ENCODE measurements around the gene CDH3. TPM values are rescaled to one million over a fixed set of nuclear protein-coding genes. Genes with fewer than 3 reads are reported as not detected.

The CDH3 gene
- total and polyA plus RNA-seq, 8 donors = 0.30 to 5.2 (median 1.2) TPM

DNA sequence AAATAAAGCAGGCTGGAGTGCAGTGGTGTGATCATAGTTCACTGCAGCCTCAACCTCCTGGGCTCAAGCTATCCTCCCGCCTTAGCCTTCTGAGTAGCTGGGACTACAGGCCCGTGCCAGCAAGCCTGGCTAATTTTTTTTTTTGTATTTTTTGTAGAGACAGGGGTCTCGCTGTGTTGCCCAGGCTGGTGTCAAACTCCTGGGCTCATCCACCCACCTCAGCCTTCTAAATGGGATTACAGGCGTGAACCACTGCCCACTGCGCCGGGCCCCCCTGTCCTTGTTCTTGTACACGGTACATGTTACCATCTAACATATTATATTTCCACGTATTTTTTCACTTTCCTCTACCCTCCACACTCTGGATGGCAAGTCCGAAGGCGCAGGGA is 3.1 kb upstream of the CDH3 start:
- FAIRE-seq (no peak), ATAC-seq (no peak), DNase-seq (no peak)
- WGBS, 2 donors = 57 to 60% methylated on average over 10 of the region's 10 CpGs
- Histone ChIP-seq H3K27ac (no peak overlapping the region), H3K27me3 (no peaks in the 10 kb centered on the region), H3K36me3 (no peaks in the 10 kb centered on the region), H3K4me1 (peaks cover 0 to 10% (median 5%) of the 10 kb centered on the region in 3 donors), H3K4me3 (no peak overlapping the region), H3K9me3 (no peaks in the 10 kb centered on the region)
- intact Hi-C loops (cut with DNase I) = no loop called here
- TF ChIP-seq, protein P1, sequence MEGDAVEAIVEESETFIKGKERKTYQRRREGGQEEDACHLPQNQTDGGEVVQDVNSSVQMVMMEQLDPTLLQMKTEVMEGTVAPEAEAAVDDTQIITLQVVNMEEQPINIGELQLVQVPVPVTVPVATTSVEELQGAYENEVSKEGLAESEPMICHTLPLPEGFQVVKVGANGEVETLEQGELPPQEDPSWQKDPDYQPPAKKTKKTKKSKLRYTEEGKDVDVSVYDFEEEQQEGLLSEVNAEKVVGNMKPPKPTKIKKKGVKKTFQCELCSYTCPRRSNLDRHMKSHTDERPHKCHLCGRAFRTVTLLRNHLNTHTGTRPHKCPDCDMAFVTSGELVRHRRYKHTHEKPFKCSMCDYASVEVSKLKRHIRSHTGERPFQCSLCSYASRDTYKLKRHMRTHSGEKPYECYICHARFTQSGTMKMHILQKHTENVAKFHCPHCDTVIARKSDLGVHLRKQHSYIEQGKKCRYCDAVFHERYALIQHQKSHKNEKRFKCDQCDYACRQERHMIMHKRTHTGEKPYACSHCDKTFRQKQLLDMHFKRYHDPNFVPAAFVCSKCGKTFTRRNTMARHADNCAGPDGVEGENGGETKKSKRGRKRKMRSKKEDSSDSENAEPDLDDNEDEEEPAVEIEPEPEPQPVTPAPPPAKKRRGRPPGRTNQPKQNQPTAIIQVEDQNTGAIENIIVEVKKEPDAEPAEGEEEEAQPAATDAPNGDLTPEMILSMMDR (IDR thresholded peaks at IDR 0.05) = no peak

DNA sequence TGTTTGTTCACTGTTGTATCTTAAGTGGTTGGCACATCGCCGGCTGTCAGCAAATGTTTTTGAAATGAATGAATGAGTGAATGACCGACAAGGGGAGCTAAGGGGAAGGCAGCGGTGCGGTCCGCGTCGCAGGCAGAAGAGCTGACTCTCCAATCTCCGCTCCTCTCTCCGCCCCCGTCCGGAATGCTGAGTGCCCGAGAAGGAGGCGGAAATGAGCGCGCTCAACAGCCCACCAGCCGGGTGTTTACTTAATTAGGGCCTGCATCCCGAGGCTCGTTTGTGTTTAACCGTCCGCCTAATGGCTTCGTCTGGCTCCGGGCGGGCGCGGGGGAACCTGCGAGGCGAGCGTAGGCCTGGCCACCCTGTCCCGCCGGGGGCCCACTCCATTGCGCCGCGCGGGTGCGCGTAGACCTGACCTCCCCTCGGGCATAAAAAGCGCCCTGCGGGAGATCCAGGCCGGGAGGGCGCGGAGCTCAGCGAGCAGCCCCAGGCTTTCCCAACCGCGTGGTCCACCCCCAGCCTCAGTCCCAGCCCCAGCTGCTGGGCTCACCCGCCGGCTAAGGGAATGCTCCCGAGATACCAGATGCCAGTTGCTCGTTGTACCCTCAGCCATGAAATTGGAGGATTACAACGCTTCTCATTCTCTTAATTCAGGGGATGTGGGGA is 2.5 kb upstream of the CDH3 start:
- Histone ChIP-seq H3K36me3 (no peaks in the 10 kb centered on the region), H3K27me3 (no peaks in the 10 kb centered on the region), H3K4me1 (peaks cover 0 to 10% (median 5%) of the 10 kb centered on the region in 3 donors), H3K27ac (no peak overlapping the region), H3K4me3 (peak overlapping the region in 1 of 4 donors; percentile 11), H3K9me3 (no peaks in the 10 kb centered on the region)
- FAIRE-seq = no peak
- TF ChIP-seq, protein P1 (IDR thresholded peaks at IDR 0.05) = no peak
- 9 to 10% methylated on average over 51 of the region's 51 CpGs for WGBS, 2 donors
- intact Hi-C loops (cut with DNase I) = no loop called here
- no peak for ATAC-seq
- peak in 1 of 6 donors; percentile 58 for DNase-seq

DNA sequence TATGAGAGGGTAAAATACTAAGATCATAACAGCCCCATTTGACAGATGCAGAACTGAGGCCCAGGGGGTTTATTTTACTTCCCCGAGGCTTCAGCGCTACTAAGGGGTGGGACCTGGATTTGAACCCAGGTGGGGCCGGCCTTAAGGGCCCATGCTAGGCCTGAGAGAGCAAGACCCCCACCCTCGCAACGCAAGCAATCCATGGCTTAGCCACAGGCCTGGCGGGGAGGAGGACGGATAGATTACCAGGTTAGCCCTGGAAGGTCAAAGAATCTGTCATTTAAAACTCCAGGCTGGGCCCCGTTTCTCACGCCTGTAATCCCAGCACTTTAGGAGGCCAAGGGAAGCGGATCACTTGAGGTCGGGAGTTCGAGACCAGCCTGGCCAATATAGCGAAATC is 1.9 kb upstream of the CDH3 start:
- peaks cover 0 to 10% (median 5%) of the 10 kb centered on the region in 3 donors for H3K4me1 ChIP-seq
- H3K27me3 ChIP-seq = no peaks in the 10 kb centered on the region
- no peaks in the 10 kb centered on the region for H3K36me3 ChIP-seq
- H3K4me3 ChIP-seq = no peak overlapping the region
- ATAC-seq = no peak
- 76 to 83% methylated on average over 13 of the region's 13 CpGs for WGBS, 2 donors
- H3K27ac ChIP-seq = no peak overlapping the region
- DNase-seq = no peak
- no peaks in the 10 kb centered on the region for H3K9me3 ChIP-seq
- no peak for FAIRE-seq
- TF ChIP-seq, protein P1 (IDR thresholded peaks at IDR 0.05) = no peak
- intact Hi-C loops (cut with DNase I) = no loop called here

DNA sequence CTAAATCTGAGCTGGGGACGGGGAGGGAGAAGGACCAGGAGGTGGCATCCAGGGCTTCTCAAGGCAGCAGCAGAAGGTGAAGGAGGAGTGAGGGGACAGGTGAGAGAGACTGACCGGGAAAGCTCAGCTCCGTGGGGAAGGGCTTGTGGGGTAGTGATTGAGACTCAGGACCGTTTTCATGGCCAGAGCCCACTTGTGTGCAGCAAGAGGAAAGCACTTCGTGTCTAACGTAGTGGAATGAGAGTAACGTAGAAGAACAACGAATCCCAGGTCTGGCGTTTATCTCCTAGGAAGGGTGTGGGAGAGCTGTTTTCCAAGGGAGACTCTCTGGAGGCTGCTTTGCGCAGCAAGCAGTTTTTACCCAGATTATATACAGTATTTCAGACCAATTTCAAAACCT is 1.3 kb upstream of the CDH3 start:
- Histone ChIP-seq H3K27ac (no peak overlapping the region), H3K4me1 (peaks cover 0 to 10% (median 5%) of the 10 kb centered on the region in 3 donors), H3K27me3 (no peaks in the 10 kb centered on the region), H3K4me3 (no peak overlapping the region), H3K36me3 (no peaks in the 10 kb centered on the region), H3K9me3 (no peaks in the 10 kb centered on the region)
- DNase-seq (no peak), FAIRE-seq (no peak), ATAC-seq (no peak)
- WGBS, 2 donors = 41 to 48% methylated on average over 10 of the region's 10 CpGs
- TF ChIP-seq, protein P1 (IDR thresholded peaks at IDR 0.05) = no peak
- intact Hi-C loops (cut with DNase I) = no loop called here

DNA sequence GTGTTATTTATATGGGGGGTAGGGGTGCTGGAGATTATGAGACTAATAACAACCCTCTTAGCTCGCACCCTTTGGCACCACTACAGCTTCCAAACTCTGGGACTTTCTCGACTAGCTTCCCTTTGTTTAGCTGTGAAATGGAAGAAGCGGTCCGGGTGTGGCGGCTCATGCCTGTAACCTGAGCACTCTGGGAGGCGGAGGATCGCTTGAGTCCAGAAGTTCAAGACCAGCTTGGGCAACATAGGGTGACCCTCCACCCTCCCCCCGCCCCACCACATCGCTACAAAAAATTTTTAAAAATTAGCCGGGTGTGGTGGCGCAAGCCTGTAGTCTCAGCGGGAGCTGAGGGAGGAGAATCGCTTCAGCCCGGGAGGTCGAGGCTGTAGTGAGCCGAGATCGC is 814 bp upstream of the CDH3 start:
- TF ChIP-seq, protein P1 (IDR thresholded peaks at IDR 0.05) = no peak
- no peaks in the 10 kb centered on the region for H3K36me3 ChIP-seq
- WGBS, 2 donors = 22 to 26% methylated on average over 17 of the region's 17 CpGs
- intact Hi-C loops (cut with DNase I) = no loop called here
- peak overlapping the region in 1 of 4 donors; percentile 55 for H3K4me3 ChIP-seq
- peaks cover 0 to 10% (median 5%) of the 10 kb centered on the region in 3 donors for H3K4me1 ChIP-seq
- H3K27me3 ChIP-seq = no peaks in the 10 kb centered on the region
- no peak for ATAC-seq
- no peak overlapping the region for H3K27ac ChIP-seq
- no peak for FAIRE-seq
- H3K9me3 ChIP-seq = no peaks in the 10 kb centered on the region
- no peak for DNase-seq
